ENCODE measurements around the gene PCBP3. TPM values are rescaled to one million over a fixed set of nuclear protein-coding genes. Genes with fewer than 3 reads are reported as not detected.
A peak's percentile ranks its signal among the peaks of the same experiment; 100 is the strongest.

The PCBP3 gene
- total RNA-seq, 2 experiments from 2014 or later = 3.4 to 3.8 TPM

DNA sequence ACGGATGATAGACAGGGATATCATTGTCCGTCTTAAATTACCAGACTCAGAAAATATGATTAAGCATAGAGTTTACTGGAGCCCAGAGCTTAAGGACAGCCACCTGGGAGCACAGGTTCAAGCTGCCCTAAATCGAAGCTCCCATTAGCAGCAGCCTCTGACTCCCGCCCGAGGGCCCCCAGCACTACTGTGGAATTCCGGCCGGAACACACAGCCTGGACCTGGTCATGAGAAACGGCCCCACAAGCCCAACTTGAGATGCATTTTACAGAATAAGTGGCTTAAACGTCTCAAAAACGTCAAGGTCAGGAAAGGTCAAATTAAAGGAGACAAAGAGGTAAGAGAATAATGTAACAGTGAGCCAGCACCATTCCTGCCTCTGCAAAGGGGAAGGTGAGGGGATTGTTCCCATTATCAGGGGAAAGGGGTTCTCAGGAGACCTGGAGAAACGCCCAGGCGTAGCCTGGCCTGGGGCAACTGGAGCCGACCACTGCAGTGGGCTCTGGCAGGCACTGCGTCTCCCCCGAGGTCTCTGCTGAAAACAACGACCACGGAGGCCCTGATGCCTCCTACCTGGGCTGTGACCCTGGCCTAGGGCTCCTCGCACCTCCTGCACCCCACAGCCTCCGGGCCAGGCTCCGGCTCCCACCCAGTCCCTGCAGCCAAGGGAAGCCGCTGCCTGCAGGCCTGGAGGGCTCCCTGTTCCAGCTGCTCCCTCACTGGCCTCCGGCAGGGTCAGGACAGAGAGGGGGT, 326.6 kb downstream of the PCBP3 start:
- CTCF ChIA-PET = no interaction called here
- H3K36me3 Mint-ChIP-seq (ENCODE audit: low read depth) = no peaks in the 10 kb centered on the region
- peaks cover 10% of the 10 kb centered on the region for H3K4me1 Mint-ChIP-seq (ENCODE audit: low read depth)
- Histone ChIP-seq H3K36me3 (ENCODE audit: insufficient read depth, low read length) (no peaks in the 10 kb centered on the region), H3K4me3 (ENCODE audit: low read length) (no peak overlapping the region), H3K27ac (ENCODE audit: low read depth in 1 of 2, low read length in 2 of 2) (no peak overlapping the region), H3K4me1 (ENCODE audit: insufficient read depth, low read length) (peaks cover 39% of the 10 kb centered on the region), H3K27me3 (ENCODE audit: control insufficient read depth in 1 of 2, insufficient read depth in 2 of 2, low read length in 2 of 2) (peaks cover 44 to 45% of the 10 kb centered on the region in 2 experiments), H3K9me3 (ENCODE audit: control insufficient read depth in 1 of 2, insufficient read depth in 1 of 2, low read length in 2 of 2) (peaks cover 0 to 15% of the 10 kb centered on the region in 2 experiments)
- no peaks in the 10 kb centered on the region for H3K9me3 Mint-ChIP-seq
- peaks cover 15% of the 10 kb centered on the region for H3K27me3 Mint-ChIP-seq
- POLR2A ChIA-PET = no interaction called here
- ATAC-seq (ENCODE audit: poor library complexity) = no peak
- no peak for TF ChIP-seq CTCF (IDR thresholded peaks at IDR 0.05)
- no peak overlapping the region for H3K27ac Mint-ChIP-seq
- peak overlapping the region; percentile 34 for H3K4me3 Mint-ChIP-seq
- DNase-seq = no peak
- intact Hi-C loops (cut with DNase I, micrococcal nuclease) = loop anchor here (5.0 to 10.0 kb wide), 5 partner anchors 125 to 352 kb away; partner anchors contain the start of genes LSS (in 2 of the 2), C21orf58 (in 1 of the 2), COL6A2 (in 1 of the 2) and MCM3AP (in 1 of the 2)

- peak; percentile 84 for TF ChIP-seq CTCF (IDR thresholded peaks at IDR 0.05)
- Histone ChIP-seq H3K9me3 (ENCODE audit: control insufficient read depth in 1 of 2, insufficient read depth in 1 of 2, low read length in 2 of 2) (peaks cover 0 to 13% of the 10 kb centered on the region in 2 experiments), H3K27ac (ENCODE audit: low read depth in 1 of 2, low read length in 2 of 2) (no peak overlapping the region), H3K4me1 (ENCODE audit: insufficient read depth, low read length) (peaks cover 42% of the 10 kb centered on the region), H3K36me3 (ENCODE audit: insufficient read depth, low read length) (no peaks in the 10 kb centered on the region), H3K4me3 (ENCODE audit: low read length) (no peak overlapping the region), H3K27me3 (ENCODE audit: control insufficient read depth in 1 of 2, insufficient read depth in 2 of 2, low read length in 2 of 2) (peaks cover 48% of the 10 kb centered on the region in 2 experiments)
- peak; percentile 45 for ATAC-seq (ENCODE audit: poor library complexity)
- Mint-ChIP-seq H3K9me3 (no peaks in the 10 kb centered on the region), H3K4me3 (no peak overlapping the region), H3K36me3 (ENCODE audit: low read depth) (no peaks in the 10 kb centered on the region), H3K27ac (no peak overlapping the region), H3K27me3 (peaks cover 23% of the 10 kb centered on the region), H3K4me1 (ENCODE audit: low read depth) (peaks cover 10% of the 10 kb centered on the region)
- POLR2A ChIA-PET = no interaction called here
- intact Hi-C loops (cut with DNase I, micrococcal nuclease) = loop anchor here (5.0 to 10.0 kb wide), 5 partner anchors 124 to 351 kb away; partner anchors contain the start of genes LSS (in 2 of the 2), C21orf58 (in 1 of the 2), COL6A2 (in 1 of the 2) and MCM3AP (in 1 of the 2)
- CTCF ChIA-PET = no interaction called here
- peak in 12 of 14 experiments; percentile 22 to 66 (median 41) for DNase-seq
Measured at GRCh38 chr21:45970674-45971615, 327.4 kb downstream of the PCBP3 start.

GRCh38 chr21:45971616-45972352, 328.3 kb downstream of the PCBP3 start:
- H3K9me3 ChIP-seq (ENCODE audit: control insufficient read depth in 1 of 2, insufficient read depth in 1 of 2, low read length in 2 of 2) = peaks cover 0 to 13% of the 10 kb centered on the region in 2 experiments
- Mint-ChIP-seq H3K36me3 (ENCODE audit: low read depth) (no peaks in the 10 kb centered on the region), H3K27ac (no peak overlapping the region), H3K4me3 (no peak overlapping the region), H3K9me3 (no peaks in the 10 kb centered on the region), H3K27me3 (peaks cover 30% of the 10 kb centered on the region), H3K4me1 (ENCODE audit: low read depth) (peaks cover 10% of the 10 kb centered on the region)
- peaks cover 48% of the 10 kb centered on the region in 2 experiments for H3K27me3 ChIP-seq (ENCODE audit: control insufficient read depth in 1 of 2, insufficient read depth in 2 of 2, low read length in 2 of 2)
- no peak for ATAC-seq (ENCODE audit: poor library complexity)
- CTCF ChIA-PET = no interaction called here
- H3K27ac ChIP-seq (ENCODE audit: low read depth in 1 of 2, low read length in 2 of 2) = no peak overlapping the region
- H3K36me3 ChIP-seq (ENCODE audit: insufficient read depth, low read length) = no peaks in the 10 kb centered on the region
- DNase-seq = peak in 1 of 14 experiments; percentile 25
- POLR2A ChIA-PET = no interaction called here
- peaks cover 42% of the 10 kb centered on the region for H3K4me1 ChIP-seq (ENCODE audit: insufficient read depth, low read length)
- H3K4me3 ChIP-seq (ENCODE audit: low read length) = no peak overlapping the region
- intact Hi-C loops (cut with DNase I, micrococcal nuclease) = loop anchor here (2.0 to 10.0 kb wide), 6 partner anchors 123 to 351 kb away; partner anchors contain the start of genes LSS (in 2 of the 2), C21orf58 (in 1 of the 2), COL6A2 (in 1 of the 2) and MCM3AP (in 1 of the 2)
- TF ChIP-seq CTCF (IDR thresholded peaks at IDR 0.05) = no peak

Data from CD4-positive, alpha-beta T cell (primary cell).